ENCODE measurements around the gene GAGE10. TPM values are rescaled to one million over a fixed set of nuclear protein-coding genes. Genes with fewer than 3 reads are reported as not detected.
"Not testable (repeated sequence)": the region's sequence is repeated elsewhere in the genome, so short reads cannot be mapped to it uniquely, and the experiment has no call there.

The GAGE10 gene
- total RNA-seq, 1 experiment from 2014 or later: not detected

- in situ Hi-C loops (cut with HindIII; ENCODE audit: low sequenced_read_pairs): no loop called here
- DNase-seq (ENCODE audit: low spot score): no peak
Observed at GRCh38 chrX:49312176-49312575, 8.7 kb downstream of the GAGE10 start.

DNA sequence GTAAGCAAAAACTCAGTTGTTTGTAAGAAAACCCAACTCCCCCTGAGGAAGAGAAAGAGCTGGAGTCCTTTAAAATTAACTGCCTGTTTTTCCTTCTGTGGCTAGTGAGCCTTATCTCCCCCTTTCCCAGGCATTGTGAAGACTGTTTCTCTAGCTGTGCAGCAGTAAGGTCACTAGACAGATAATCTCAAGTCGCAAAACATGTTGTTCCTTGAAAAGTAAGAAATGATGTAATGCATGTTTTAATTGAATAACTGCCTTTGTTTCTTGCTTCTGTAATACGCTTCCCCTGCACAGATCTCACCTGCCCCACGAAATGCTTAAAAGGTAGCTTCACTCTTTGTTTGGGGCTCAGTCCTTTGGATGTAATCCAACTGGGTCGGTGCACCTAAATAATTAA, 12.6 kb downstream of the GAGE10 start:
- in situ Hi-C loops (cut with HindIII; ENCODE audit: low sequenced_read_pairs): no loop called here
- no peak for DNase-seq (ENCODE audit: low spot score)

GRCh38 chrX:49321737-49322136, 18.3 kb downstream of the GAGE10 start, which contains the start of gene GAGE12J:
Gene GAGE12J (plus strand): TSS chrX:49322037. CDS start chrX:49323194, 1,157 bp downstream.
- DNase-seq (ENCODE audit: low spot score); in situ Hi-C loops (cut with HindIII; ENCODE audit: low sequenced_read_pairs): not testable (repeated sequence)

- DNase-seq (ENCODE audit: low spot score); in situ Hi-C loops (cut with HindIII; ENCODE audit: low sequenced_read_pairs): not testable (repeated sequence)
Observed at GRCh38 chrX:49322266-49322665, 18.8 kb downstream of the GAGE10 start.

GRCh38 chrX:49323735-49324134, 20.3 kb downstream of the GAGE10 start:
- DNase-seq (ENCODE audit: low spot score); in situ Hi-C loops (cut with HindIII; ENCODE audit: low sequenced_read_pairs): not testable (repeated sequence)

GRCh38 chrX:49330421-49330820, 27.0 kb downstream of the GAGE10 start:
- DNase-seq (ENCODE audit: low spot score); in situ Hi-C loops (cut with HindIII; ENCODE audit: low sequenced_read_pairs): not testable (repeated sequence)

GRCh38 chrX:49331282-49331681, 27.8 kb downstream of the GAGE10 start, which contains the start of gene GAGE13:
Gene GAGE13 (plus strand): TSS chrX:49331582. CDS start chrX:49332738, 1,156 bp downstream.
- in situ Hi-C loops (cut with HindIII; ENCODE audit: low sequenced_read_pairs); DNase-seq (ENCODE audit: low spot score): not testable (repeated sequence)

GRCh38 chrX:49331841-49332240, 28.4 kb downstream of the GAGE10 start:
- in situ Hi-C loops (cut with HindIII; ENCODE audit: low sequenced_read_pairs); DNase-seq (ENCODE audit: low spot score): not testable (repeated sequence)

- in situ Hi-C loops (cut with HindIII; ENCODE audit: low sequenced_read_pairs): not testable (repeated sequence)
Observed at GRCh38 chrX:49341449-49341848, 38.0 kb downstream of the GAGE10 start.

GRCh38 chrX:49344496-49345175, 41.2 kb downstream of the GAGE10 start:
- DNase-seq (ENCODE audit: low spot score); in situ Hi-C loops (cut with HindIII; ENCODE audit: low sequenced_read_pairs): not testable (repeated sequence)

More at GRCh38 chrX:49341449-49341848, 38.0 kb downstream of the GAGE10 start:
- not testable (repeated sequence) for DNase-seq (ENCODE audit: low spot score)

- DNase-seq (ENCODE audit: low spot score); in situ Hi-C loops (cut with HindIII; ENCODE audit: low sequenced_read_pairs): not testable (repeated sequence)
Observed at GRCh38 chrX:49345402-49345801, 42.0 kb downstream of the GAGE10 start.

GRCh38 chrX:49346150-49346549, 42.7 kb downstream of the GAGE10 start:
- DNase-seq (ENCODE audit: low spot score): not testable (repeated sequence)

More at GRCh38 chrX:49346150-49346549, 42.7 kb downstream of the GAGE10 start:
- in situ Hi-C loops (cut with HindIII; ENCODE audit: low sequenced_read_pairs): not testable (repeated sequence)

Other genes starting within 250 kb of the GAGE10 start
- gene CCDC120, start 244.6 kb upstream of the GAGE10 start, total RNA-seq (2014; rRNA removed; shearing (Covaris generic)): 0.12 and 0.98 TPM in 2 replicates
- 4.6 and 10.8 TPM in 2 replicates for gene PRAF2, start 229.6 kb upstream of the GAGE10 start, total RNA-seq (2014; rRNA removed; shearing (Covaris generic))
- 18.6 and 36.0 TPM in 2 replicates for gene WDR45, start 223.8 kb upstream of the GAGE10 start, total RNA-seq (2014; rRNA removed; shearing (Covaris generic))
- 27.2 and 28.2 TPM in 2 replicates for gene GPKOW, start 179.9 kb upstream of the GAGE10 start, total RNA-seq (2014; rRNA removed; shearing (Covaris generic))
- gene MAGIX, start 140.9 kb upstream of the GAGE10 start, total RNA-seq (2014; rRNA removed; shearing (Covaris generic)): 2.7 and 14.2 TPM in 2 replicates
- 26.8 and 32.4 TPM in 2 replicates for gene PLP2, start 131.7 kb upstream of the GAGE10 start, total RNA-seq (2014; rRNA removed; shearing (Covaris generic))
- gene PRICKLE3, start 117.3 kb upstream of the GAGE10 start, total RNA-seq (2014; rRNA removed; shearing (Covaris generic)): 15.4 and 18.4 TPM in 2 replicates
- gene SYP, start 103.5 kb upstream of the GAGE10 start, total RNA-seq (2014; rRNA removed; shearing (Covaris generic)): 8.7 and 13.8 TPM in 2 replicates
- not detected in 2 replicates for gene CACNA1F, start 70.3 kb upstream of the GAGE10 start, total RNA-seq (2014; rRNA removed; shearing (Covaris generic))
- gene CCDC22, start 68.2 kb upstream of the GAGE10 start, total RNA-seq (2014; rRNA removed; shearing (Covaris generic)): 24.2 and 32.0 TPM in 2 replicates
- gene FOXP3, start 38.9 kb upstream of the GAGE10 start, total RNA-seq (2014; rRNA removed; shearing (Covaris generic)): not detected in 2 replicates
- gene PPP1R3F, start 33.9 kb upstream of the GAGE10 start, total RNA-seq (2014; rRNA removed; shearing (Covaris generic)): 2.0 and 2.5 TPM in 2 replicates
- not detected in 2 replicates for gene GAGE12J, start 18.4 kb downstream of the GAGE10 start, total RNA-seq (2014; rRNA removed; shearing (Covaris generic))
- not detected in 2 replicates for gene GAGE13, start 27.9 kb downstream of the GAGE10 start, total RNA-seq (2014; rRNA removed; shearing (Covaris generic))
- gene GAGE12C, start 228.5 kb downstream of the GAGE10 start, total RNA-seq (2014; rRNA removed; shearing (Covaris generic)): not detected in 2 replicates
- gene GAGE12D, start 238.1 kb downstream of the GAGE10 start, total RNA-seq (2014; rRNA removed; shearing (Covaris generic)): not detected in 2 replicates
- not detected in 2 replicates for gene GAGE12E, start 247.6 kb downstream of the GAGE10 start, total RNA-seq (2014; rRNA removed; shearing (Covaris generic))